ENCODE results near the gene PRKAR2B.

GRCh38 chr7:107049480-107049879, 5.0 kb downstream of the PRKAR2B start:
- TF ChIP-seq CTBP1 (IDR thresholded peaks at IDR 0.05; ENCODE audit: borderline replicate concordance) (no peak), NFRKB (IDR thresholded peaks at IDR 0.05) (no peak), FOXA1 (IDR thresholded peaks at IDR 0.05) (no peak), SP1 (IDR thresholded peaks at IDR 0.05) (no peak), BHLHE40 (IDR thresholded peaks at IDR 0.05; ENCODE audit: borderline replicate concordance) (no peak), ARNT (IDR thresholded peaks at IDR 0.05) (no peak), ZNF384 (IDR thresholded peaks at IDR 0.05) (no peak), ELF4 (IDR thresholded peaks at IDR 0.05) (no peak), SUZ12 (IDR thresholded peaks at IDR 0.05) (no peak), TARDBP (IDR thresholded peaks at IDR 0.05) (no peak)
- TF ChIP-seq, protein P1, sequence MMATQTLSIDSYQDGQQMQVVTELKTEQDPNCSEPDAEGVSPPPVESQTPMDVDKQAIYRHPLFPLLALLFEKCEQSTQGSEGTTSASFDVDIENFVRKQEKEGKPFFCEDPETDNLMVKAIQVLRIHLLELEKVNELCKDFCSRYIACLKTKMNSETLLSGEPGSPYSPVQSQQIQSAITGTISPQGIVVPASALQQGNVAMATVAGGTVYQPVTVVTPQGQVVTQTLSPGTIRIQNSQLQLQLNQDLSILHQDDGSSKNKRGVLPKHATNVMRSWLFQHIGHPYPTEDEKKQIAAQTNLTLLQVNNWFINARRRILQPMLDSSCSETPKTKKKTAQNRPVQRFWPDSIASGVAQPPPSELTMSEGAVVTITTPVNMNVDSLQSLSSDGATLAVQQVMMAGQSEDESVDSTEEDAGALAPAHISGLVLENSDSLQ (IDR thresholded peaks at IDR 0.05), result no peak

Data from HEK293T (cell line).